Neural cell (in vitro differentiated cells): Measurements from ENCODE around the gene CAMK1D.

Experiments
- EP300 ChIP-seq: fragments of 450-650 bp; conservative IDR thresholded peaks from 2 replicates; pipeline ENCODE4 v1.6.1; 2014; ENCODE audit warnings: antibody characterized with exemption, mild to moderate bottlenecking, moderate library complexity; ENCODE audit not compliant: poor library complexity, severe bottlenecking
- EZH2 ChIP-seq: fragments of 200-600, 300-800 bp; shearing (Covaris generic), sonication (generic); IDR thresholded peaks from 2 replicates; pipeline ENCODE4 v1.6.1; 2014; ENCODE audit warnings: antibody characterized with exemption, low read length, borderline replicate concordance, mild to moderate bottlenecking; ENCODE audit not compliant: insufficient read depth, poor library complexity, severe bottlenecking
- MXI1 ChIP-seq: fragments of 450-650 bp; conservative IDR thresholded peaks from 2 replicates; pipeline ENCODE4 v1.6.1; 2014; ENCODE audit warnings: antibody characterized with exemption, mild to moderate bottlenecking; ENCODE audit not compliant: poor library complexity, severe bottlenecking
- POLR2AphosphoS5 ChIP-seq: IDR thresholded peaks from 2 replicates; pipeline ENCODE4 v1.6.1; 2012
- TAF1 ChIP-seq: IDR thresholded peaks from 2 replicates; pipeline ENCODE4 v1.6.1; 2012; ENCODE audit warnings: low read depth
- TF ChIP-seq, protein P1 (sequence below): fragments of 450-650 bp; IDR thresholded peaks from 2 replicates; pipeline ENCODE4 v1.5.1; 2014; ENCODE audit warnings: antibody characterized with exemption, mild to moderate bottlenecking, moderate library complexity; ENCODE audit not compliant: poor library complexity, severe bottlenecking

DNA sequence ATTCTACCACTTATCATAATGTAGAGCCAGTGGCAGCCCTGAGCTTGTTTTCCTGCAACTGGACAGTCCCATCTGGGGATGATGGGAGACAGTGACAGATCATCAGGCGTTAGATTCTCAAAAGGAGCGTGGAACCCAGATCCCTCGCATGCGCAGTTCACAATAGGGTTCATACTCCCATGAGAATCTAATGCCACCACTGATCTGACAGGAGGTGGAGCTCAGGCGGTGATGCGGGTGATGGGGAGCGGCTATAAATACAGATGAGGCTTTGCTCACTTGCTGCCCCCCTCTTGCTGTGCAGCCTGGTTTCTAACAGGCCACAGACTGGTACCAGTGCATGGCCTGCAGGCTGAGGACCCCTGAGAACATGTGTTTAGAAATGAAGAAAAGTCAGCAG lies 260.1 kb downstream of the CAMK1D start:
- TF ChIP-seq, protein P1, sequence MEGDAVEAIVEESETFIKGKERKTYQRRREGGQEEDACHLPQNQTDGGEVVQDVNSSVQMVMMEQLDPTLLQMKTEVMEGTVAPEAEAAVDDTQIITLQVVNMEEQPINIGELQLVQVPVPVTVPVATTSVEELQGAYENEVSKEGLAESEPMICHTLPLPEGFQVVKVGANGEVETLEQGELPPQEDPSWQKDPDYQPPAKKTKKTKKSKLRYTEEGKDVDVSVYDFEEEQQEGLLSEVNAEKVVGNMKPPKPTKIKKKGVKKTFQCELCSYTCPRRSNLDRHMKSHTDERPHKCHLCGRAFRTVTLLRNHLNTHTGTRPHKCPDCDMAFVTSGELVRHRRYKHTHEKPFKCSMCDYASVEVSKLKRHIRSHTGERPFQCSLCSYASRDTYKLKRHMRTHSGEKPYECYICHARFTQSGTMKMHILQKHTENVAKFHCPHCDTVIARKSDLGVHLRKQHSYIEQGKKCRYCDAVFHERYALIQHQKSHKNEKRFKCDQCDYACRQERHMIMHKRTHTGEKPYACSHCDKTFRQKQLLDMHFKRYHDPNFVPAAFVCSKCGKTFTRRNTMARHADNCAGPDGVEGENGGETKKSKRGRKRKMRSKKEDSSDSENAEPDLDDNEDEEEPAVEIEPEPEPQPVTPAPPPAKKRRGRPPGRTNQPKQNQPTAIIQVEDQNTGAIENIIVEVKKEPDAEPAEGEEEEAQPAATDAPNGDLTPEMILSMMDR, result no peak
- TF ChIP-seq EZH2, result no peak
- TF ChIP-seq POLR2AphosphoS5, result no peak
- no peak for TF ChIP-seq MXI1
- TF ChIP-seq TAF1, result no peak
- TF ChIP-seq EP300, result no peak
